WERI-Rb-1 (cell line): Measurements from ENCODE around the gene WNT1.

Experiments used
- DNase-seq: peaks from one replicate; pipeline ENCODE4 v3.0.0-alpha.2; 2020
- H3K27ac ChIP-seq: fragments of 250-450 bp; sonication (Bioruptor Pico); 2 replicates; pipeline ENCODE4 v1.5.1; 2020; ENCODE audit warnings: mild to moderate bottlenecking, moderate library complexity
- H3K27me3 ChIP-seq: fragments of 250-450 bp; sonication (Bioruptor Pico); 2 replicates; pipeline ENCODE4 v1.5.1; 2021; ENCODE audit warnings: mild to moderate bottlenecking, low read depth, moderate library complexity; ENCODE audit not compliant: insufficient read depth, severe bottlenecking
- H3K36me3 ChIP-seq: fragments of 250-450 bp; sonication (Bioruptor Pico); 2 replicates; pipeline ENCODE4 v1.5.1; 2020; ENCODE audit warnings: mild to moderate bottlenecking, moderate library complexity
- H3K4me3 ChIP-seq: 2 replicates; pipeline ENCODE4 v1.5.1; 2011; ENCODE audit warnings: low read depth, mild to moderate bottlenecking, control low read depth, low read length
- H3K9me3 ChIP-seq: fragments of 250-450 bp; sonication (Bioruptor Pico); 2 replicates; pipeline ENCODE4 v1.5.1; 2021; ENCODE audit warnings: mild to moderate bottlenecking, moderate library complexity; ENCODE audit not compliant: severe bottlenecking
- CTCF ChIP-seq: IDR thresholded peaks from 2 replicates; pipeline ENCODE4 v1.5.1; 2011; ENCODE audit warnings: low read depth, mild to moderate bottlenecking, control low read depth, inconsistent platforms, low read length

Gene WNT1

GRCh38 chr12:49018261-49019119 is 40.4 kb downstream of the WNT1 start, which contains the start of gene PRKAG1:
Gene PRKAG1 (minus strand): TSS chr12:49018776. CDS start chr12:49018740, 36 bp downstream.
- Histone ChIP-seq H3K27ac (peak within 1 kb of the TSS; percentile 78), H3K4me3 (peak within 1 kb of the TSS; percentile 80), H3K27me3 (no peaks in the 10 kb centered on the region), H3K36me3 (peaks cover 25% of the 10 kb centered on the region), H3K9me3 (no peaks in the 10 kb centered on the region)
- DNase-seq: peak; percentile 96
- peak; percentile 68 for TF ChIP-seq CTCF

- no peak for TF ChIP-seq CTCF
Observed at GRCh38 chr12:49019120-49019430, 41.0 kb downstream of the WNT1 start.

GRCh38 chr12:49019443-49020324 is 41.6 kb downstream of the WNT1 start:
- Histone ChIP-seq H3K27ac (peak overlapping the region; percentile 47), H3K36me3 (peaks cover 35% of the 10 kb centered on the region), H3K9me3 (no peaks in the 10 kb centered on the region), H3K27me3 (no peaks in the 10 kb centered on the region), H3K4me3 (no peak overlapping the region)
- peak; percentile 61 for DNase-seq
- peak; percentile 73 for TF ChIP-seq CTCF

More at GRCh38 chr12:49019120-49019430, 41.0 kb downstream of the WNT1 start:
- Histone ChIP-seq H3K27me3 (no peaks in the 10 kb centered on the region), H3K27ac (peak overlapping the region; percentile 78), H3K9me3 (no peaks in the 10 kb centered on the region), H3K36me3 (peaks cover 29% of the 10 kb centered on the region), H3K4me3 (peak overlapping the region; percentile 80)
- no peak for DNase-seq

- DNase-seq: no peak
- TF ChIP-seq CTCF: no peak
- Histone ChIP-seq H3K27ac (no peak overlapping the region), H3K9me3 (no peaks in the 10 kb centered on the region), H3K36me3 (peaks cover 42% of the 10 kb centered on the region), H3K4me3 (no peak overlapping the region), H3K27me3 (no peaks in the 10 kb centered on the region)
Observed at GRCh38 chr12:49020441-49020840, 42.3 kb downstream of the WNT1 start.

- TF ChIP-seq CTCF: no peak
- no peak overlapping the region for H3K27ac ChIP-seq
- no peaks in the 10 kb centered on the region for H3K27me3 ChIP-seq
- no peaks in the 10 kb centered on the region for H3K9me3 ChIP-seq
- H3K36me3 ChIP-seq: peaks cover 52% of the 10 kb centered on the region
- H3K4me3 ChIP-seq: no peak overlapping the region
- DNase-seq: no peak
Observed at GRCh38 chr12:49021292-49021915, 43.3 kb downstream of the WNT1 start.
